ENCODE data around the gene BYSL. TPM values are rescaled to one million over a fixed set of nuclear protein-coding genes. Genes with fewer than 3 reads are reported as not detected.

The BYSL gene
- total and polyA plus RNA-seq, 4 donors: 5.4 to 11.6 (median 8.6) TPM

DNA sequence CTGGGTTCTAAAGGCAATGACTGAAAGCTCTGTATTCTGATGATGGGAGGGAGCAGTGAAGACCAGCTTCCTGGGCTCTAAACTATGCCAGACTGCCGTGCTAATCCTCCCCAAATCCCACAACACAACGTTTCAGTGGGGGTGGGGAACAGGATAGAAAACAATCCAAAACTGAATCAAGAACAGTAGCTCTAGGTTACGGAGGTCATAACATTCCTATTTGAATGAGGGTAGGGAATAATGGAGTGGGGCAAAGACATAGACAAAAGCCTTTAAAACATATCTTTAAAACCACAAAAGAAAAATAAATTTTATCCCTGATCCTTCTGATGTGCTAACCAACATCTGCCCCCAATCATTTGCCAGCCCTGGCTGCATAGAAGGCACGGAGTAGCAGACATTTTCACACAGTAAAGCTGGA, 34.0 kb upstream of the BYSL start:
- Histone ChIP-seq H3K27me3 (ENCODE audit: control insufficient read depth in 4 of 4, insufficient read depth in 4 of 4, low read length in 3 of 4) (no peaks in the 10 kb centered on the region), H3K9ac (ENCODE audit: low read depth in 1 of 2, low read length in 2 of 2) (no peak overlapping the region), H3K9me3 (ENCODE audit: control insufficient read depth in 4 of 4, low read length in 3 of 4) (no peaks in the 10 kb centered on the region), H3K27ac (ENCODE audit: low read depth in 1 of 2, low read length in 2 of 2) (no peak overlapping the region), H3K36me3 (ENCODE audit: control insufficient read depth in 4 of 4, insufficient read depth in 3 of 4, low read depth in 1 of 4, low read length in 3 of 4) (no peaks in the 10 kb centered on the region), H3K4me1 (ENCODE audit: control insufficient read depth in 4 of 4, insufficient read depth in 4 of 4, low read length in 3 of 4) (no peaks in the 10 kb centered on the region), H3K4me3 (ENCODE audit: low read depth in 1 of 3, low read length in 3 of 3) (no peak overlapping the region)
- DNase-seq (ENCODE audit: low spot score): no peak
- WGBS: 75% methylated on average over 4 of the region's 4 CpGs
- TF ChIP-seq, protein P1, sequence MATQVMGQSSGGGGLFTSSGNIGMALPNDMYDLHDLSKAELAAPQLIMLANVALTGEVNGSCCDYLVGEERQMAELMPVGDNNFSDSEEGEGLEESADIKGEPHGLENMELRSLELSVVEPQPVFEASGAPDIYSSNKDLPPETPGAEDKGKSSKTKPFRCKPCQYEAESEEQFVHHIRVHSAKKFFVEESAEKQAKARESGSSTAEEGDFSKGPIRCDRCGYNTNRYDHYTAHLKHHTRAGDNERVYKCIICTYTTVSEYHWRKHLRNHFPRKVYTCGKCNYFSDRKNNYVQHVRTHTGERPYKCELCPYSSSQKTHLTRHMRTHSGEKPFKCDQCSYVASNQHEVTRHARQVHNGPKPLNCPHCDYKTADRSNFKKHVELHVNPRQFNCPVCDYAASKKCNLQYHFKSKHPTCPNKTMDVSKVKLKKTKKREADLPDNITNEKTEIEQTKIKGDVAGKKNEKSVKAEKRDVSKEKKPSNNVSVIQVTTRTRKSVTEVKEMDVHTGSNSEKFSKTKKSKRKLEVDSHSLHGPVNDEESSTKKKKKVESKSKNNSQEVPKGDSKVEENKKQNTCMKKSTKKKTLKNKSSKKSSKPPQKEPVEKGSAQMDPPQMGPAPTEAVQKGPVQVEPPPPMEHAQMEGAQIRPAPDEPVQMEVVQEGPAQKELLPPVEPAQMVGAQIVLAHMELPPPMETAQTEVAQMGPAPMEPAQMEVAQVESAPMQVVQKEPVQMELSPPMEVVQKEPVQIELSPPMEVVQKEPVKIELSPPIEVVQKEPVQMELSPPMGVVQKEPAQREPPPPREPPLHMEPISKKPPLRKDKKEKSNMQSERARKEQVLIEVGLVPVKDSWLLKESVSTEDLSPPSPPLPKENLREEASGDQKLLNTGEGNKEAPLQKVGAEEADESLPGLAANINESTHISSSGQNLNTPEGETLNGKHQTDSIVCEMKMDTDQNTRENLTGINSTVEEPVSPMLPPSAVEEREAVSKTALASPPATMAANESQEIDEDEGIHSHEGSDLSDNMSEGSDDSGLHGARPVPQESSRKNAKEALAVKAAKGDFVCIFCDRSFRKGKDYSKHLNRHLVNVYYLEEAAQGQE (IDR thresholded peaks at IDR 0.05): no peak
- no peak for TF ChIP-seq RAD21 (IDR thresholded peaks at IDR 0.05)
- TF ChIP-seq, protein P2, sequence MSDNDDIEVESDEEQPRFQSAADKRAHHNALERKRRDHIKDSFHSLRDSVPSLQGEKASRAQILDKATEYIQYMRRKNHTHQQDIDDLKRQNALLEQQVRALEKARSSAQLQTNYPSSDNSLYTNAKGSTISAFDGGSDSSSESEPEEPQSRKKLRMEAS (IDR thresholded peaks at IDR 0.05): no peak

DNA sequence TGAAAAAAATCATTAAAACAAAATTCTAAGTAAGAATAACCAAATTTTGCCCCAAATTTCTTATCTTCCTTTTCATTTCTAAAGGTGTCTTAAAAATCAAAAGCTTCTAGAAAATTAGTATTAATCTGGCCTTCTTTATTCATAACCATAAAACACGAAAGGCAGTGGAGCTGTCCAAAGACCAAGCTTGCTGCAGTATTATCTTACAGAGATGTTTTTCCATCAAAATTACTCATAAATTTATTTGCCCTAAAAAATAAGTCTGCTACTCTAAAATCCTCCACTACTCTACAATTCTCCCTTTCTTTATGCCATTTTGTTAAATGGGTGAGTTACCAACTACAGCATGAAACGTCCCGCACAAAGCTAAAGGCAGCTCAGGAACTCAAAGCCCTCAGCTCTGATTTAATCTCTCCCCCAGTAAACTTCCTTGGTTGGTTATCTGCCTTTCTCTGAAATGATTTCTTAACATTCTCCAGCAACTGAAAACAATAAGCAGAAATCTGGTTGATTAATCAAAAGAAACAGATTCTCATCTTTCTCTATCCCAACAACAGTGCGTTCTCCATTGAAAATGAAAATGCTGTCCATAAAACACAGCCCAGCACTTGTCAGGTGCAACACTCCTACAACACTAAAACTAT, 28.3 kb upstream of the BYSL start:
- 84% methylated on average over 4 of the region's 4 CpGs for WGBS
- H3K4me3 ChIP-seq (ENCODE audit: low read depth in 1 of 3, low read length in 3 of 3): no peak overlapping the region
- no peak for DNase-seq (ENCODE audit: low spot score)
- TF ChIP-seq, protein P3, sequence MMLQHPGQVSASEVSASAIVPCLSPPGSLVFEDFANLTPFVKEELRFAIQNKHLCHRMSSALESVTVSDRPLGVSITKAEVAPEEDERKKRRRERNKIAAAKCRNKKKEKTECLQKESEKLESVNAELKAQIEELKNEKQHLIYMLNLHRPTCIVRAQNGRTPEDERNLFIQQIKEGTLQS (IDR thresholded peaks at IDR 0.05): no peak
- TF ChIP-seq HNF4G (IDR thresholded peaks at IDR 0.05): no peak
- TF ChIP-seq, protein P4, sequence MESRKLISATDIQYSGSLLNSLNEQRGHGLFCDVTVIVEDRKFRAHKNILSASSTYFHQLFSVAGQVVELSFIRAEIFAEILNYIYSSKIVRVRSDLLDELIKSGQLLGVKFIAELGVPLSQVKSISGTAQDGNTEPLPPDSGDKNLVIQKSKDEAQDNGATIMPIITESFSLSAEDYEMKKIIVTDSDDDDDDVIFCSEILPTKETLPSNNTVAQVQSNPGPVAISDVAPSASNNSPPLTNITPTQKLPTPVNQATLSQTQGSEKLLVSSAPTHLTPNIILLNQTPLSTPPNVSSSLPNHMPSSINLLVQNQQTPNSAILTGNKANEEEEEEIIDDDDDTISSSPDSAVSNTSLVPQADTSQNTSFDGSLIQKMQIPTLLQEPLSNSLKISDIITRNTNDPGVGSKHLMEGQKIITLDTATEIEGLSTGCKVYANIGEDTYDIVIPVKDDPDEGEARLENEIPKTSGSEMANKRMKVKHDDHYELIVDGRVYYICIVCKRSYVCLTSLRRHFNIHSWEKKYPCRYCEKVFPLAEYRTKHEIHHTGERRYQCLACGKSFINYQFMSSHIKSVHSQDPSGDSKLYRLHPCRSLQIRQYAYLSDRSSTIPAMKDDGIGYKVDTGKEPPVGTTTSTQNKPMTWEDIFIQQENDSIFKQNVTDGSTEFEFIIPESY (IDR thresholded peaks at IDR 0.05): no peak
- H3K9ac ChIP-seq (ENCODE audit: low read depth in 1 of 2, low read length in 2 of 2): no peak overlapping the region
- H3K27me3 ChIP-seq (ENCODE audit: control insufficient read depth in 4 of 4, insufficient read depth in 4 of 4, low read length in 3 of 4): no peaks in the 10 kb centered on the region
- H3K9me3 ChIP-seq (ENCODE audit: control insufficient read depth in 4 of 4, low read length in 3 of 4): no peaks in the 10 kb centered on the region
- H3K4me1 ChIP-seq (ENCODE audit: control insufficient read depth in 4 of 4, insufficient read depth in 4 of 4, low read length in 3 of 4): peaks cover 0 to 19% (median 6%) of the 10 kb centered on the region in 4 donors
- no peak overlapping the region for H3K27ac ChIP-seq (ENCODE audit: low read depth in 1 of 2, low read length in 2 of 2)
- no peaks in the 10 kb centered on the region for H3K36me3 ChIP-seq (ENCODE audit: control insufficient read depth in 4 of 4, insufficient read depth in 3 of 4, low read depth in 1 of 4, low read length in 3 of 4)

DNA sequence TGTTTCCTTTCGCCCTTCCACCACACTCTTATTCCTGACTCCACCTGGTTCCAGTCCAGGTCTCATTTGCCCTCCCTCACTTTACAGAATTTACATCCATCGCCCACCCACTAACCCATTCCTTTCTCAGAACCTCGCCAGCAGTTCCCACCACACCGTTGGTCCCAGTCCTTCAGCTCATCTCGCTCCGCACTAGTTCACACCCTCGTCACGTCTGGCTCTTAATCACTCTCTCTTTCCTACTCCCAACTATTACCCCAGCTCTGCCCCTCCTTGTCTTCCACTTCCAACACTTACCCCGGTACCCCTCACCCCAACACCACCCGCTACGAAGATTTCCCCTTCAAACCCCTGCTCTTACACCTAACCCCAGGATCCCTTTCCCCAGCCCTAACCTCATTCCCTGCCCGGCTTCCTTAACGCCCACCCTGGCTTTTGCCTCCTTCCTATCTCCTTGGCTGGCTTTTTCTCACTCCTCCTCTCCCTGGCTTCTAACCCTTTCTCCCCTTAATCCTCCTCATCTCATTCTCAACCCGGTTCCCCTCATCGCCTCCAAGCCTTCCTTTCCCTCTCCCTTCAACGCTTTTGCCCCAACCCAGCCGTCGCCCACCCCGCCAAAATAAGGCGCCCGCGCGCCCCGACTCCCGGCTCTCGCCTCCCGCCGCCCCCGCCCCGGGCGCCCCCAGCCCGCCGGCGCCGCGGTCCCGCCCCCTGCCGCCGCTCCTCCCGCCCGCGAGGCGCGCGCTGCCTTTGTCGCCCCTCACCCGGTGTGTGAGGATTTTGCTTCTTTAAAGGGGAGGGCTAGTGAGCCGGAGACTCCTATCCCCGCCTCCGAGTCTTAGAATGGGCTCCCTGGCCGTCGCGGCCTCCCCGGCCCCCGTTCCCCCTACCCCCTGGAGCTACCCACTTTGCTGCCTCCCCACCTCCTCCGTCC, 26.7 kb upstream of the BYSL start:
- Histone ChIP-seq H3K36me3 (ENCODE audit: control insufficient read depth in 4 of 4, insufficient read depth in 3 of 4, low read depth in 1 of 4, low read length in 3 of 4) (no peaks in the 10 kb centered on the region), H3K4me3 (ENCODE audit: low read depth in 1 of 3, low read length in 3 of 3) (peak overlapping the region; percentile 61 to 97 (median 77)), H3K27me3 (ENCODE audit: control insufficient read depth in 4 of 4, insufficient read depth in 4 of 4, low read length in 3 of 4) (no peaks in the 10 kb centered on the region), H3K9me3 (ENCODE audit: control insufficient read depth in 4 of 4, low read length in 3 of 4) (no peaks in the 10 kb centered on the region), H3K27ac (ENCODE audit: low read depth in 1 of 2, low read length in 2 of 2) (peak overlapping the region in 1 of 2 donors; percentile 82), H3K4me1 (ENCODE audit: control insufficient read depth in 4 of 4, insufficient read depth in 4 of 4, low read length in 3 of 4) (peaks cover 0 to 19% (median 6%) of the 10 kb centered on the region in 4 donors), H3K9ac (ENCODE audit: low read depth in 1 of 2, low read length in 2 of 2) (peak overlapping the region in 1 of 2 donors; percentile 69)
- no peak for DNase-seq (ENCODE audit: low spot score)
- 3% methylated on average over 56 of the region's 56 CpGs for WGBS
- TF ChIP-seq, protein P5, sequence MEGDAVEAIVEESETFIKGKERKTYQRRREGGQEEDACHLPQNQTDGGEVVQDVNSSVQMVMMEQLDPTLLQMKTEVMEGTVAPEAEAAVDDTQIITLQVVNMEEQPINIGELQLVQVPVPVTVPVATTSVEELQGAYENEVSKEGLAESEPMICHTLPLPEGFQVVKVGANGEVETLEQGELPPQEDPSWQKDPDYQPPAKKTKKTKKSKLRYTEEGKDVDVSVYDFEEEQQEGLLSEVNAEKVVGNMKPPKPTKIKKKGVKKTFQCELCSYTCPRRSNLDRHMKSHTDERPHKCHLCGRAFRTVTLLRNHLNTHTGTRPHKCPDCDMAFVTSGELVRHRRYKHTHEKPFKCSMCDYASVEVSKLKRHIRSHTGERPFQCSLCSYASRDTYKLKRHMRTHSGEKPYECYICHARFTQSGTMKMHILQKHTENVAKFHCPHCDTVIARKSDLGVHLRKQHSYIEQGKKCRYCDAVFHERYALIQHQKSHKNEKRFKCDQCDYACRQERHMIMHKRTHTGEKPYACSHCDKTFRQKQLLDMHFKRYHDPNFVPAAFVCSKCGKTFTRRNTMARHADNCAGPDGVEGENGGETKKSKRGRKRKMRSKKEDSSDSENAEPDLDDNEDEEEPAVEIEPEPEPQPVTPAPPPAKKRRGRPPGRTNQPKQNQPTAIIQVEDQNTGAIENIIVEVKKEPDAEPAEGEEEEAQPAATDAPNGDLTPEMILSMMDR (IDR thresholded peaks at IDR 0.05; ENCODE audit: low read depth, low read length, missing input control): no peak
- TF ChIP-seq RXRA (IDR thresholded peaks at IDR 0.05) (no peak), RAD21 (IDR thresholded peaks at IDR 0.05) (no peak), FOXA1 (IDR thresholded peaks at IDR 0.05) (no peak), EGR1 (IDR thresholded peaks at IDR 0.05; ENCODE audit: low read depth in 2 of 2) (no peak), TAF1 (conservative IDR thresholded peaks at IDR 0.05) (no peak), NR2F2 (IDR thresholded peaks at IDR 0.05) (no peak), HNF4G (IDR thresholded peaks at IDR 0.05) (no peak)
- TF ChIP-seq, protein P2 (IDR thresholded peaks at IDR 0.05): no peak
- TF ChIP-seq, protein P3 (IDR thresholded peaks at IDR 0.05): no peak

Data from liver (tissue), 9 donors.